Calu3 (cell line): Measurements from ENCODE around the gene MAPK1IP1L. TPM values are rescaled to one million over a fixed set of nuclear protein-coding genes. Genes with fewer than 3 reads are reported as not detected.
A peak's percentile ranks its signal among the peaks of the same experiment; 100 is the strongest.

Experiments used
- BruUV-seq: library from RNA; stranded (reverse); fragments of 400-500 nt; replicated peaks from 2 replicates; lab custom pipeline; 2021; lab: Mats Ljungman, UMichigan
- CTCF ChIA-PET: fragments of 300-600 bp; sonication (Branson Sonifier 250); formaldehyde crosslinking; loops from one replicate; lab custom pipeline; 2022; ENCODE audit warnings: antibody characterized with exemption; lab: Charles Lee
- DNase-seq: peaks from one replicate; pipeline ENCODE4 v3.0.0; 2022
- H3K27ac Mint-ChIP-seq: one replicate; pipeline ENCODE4 v1.8.0; 2022; ENCODE audit warnings: mixed read lengths; ENCODE audit not compliant: unreplicated experiment
- H3K27me3 Mint-ChIP-seq: one replicate; pipeline ENCODE4 v1.8.0; 2022; ENCODE audit warnings: mixed read lengths; ENCODE audit not compliant: unreplicated experiment
- H3K36me3 Mint-ChIP-seq: one replicate; pipeline ENCODE4 v1.8.0; 2022; ENCODE audit warnings: mild to moderate bottlenecking, moderate library complexity, mixed read lengths; ENCODE audit not compliant: insufficient read depth, unreplicated experiment
- H3K4me1 Mint-ChIP-seq: one replicate; pipeline ENCODE4 v1.8.0; 2022; ENCODE audit warnings: mild to moderate bottlenecking, low read depth, mixed read lengths; ENCODE audit not compliant: unreplicated experiment
- H3K4me3 Mint-ChIP-seq: one replicate; pipeline ENCODE4 v1.8.0; 2022; ENCODE audit warnings: mild to moderate bottlenecking, low read depth, moderate library complexity, mixed read lengths; ENCODE audit not compliant: unreplicated experiment
- H3K9me3 Mint-ChIP-seq: one replicate; pipeline ENCODE4 v1.8.0; 2022; ENCODE audit warnings: low read depth, mixed read lengths; ENCODE audit not compliant: unreplicated experiment
- intact Hi-C: fragments of 100-400 bp; cut with micrococcal nuclease; formaldehyde crosslinking; loops from one replicate; pipeline ENCODE4 v1.10.0; 2022; ENCODE audit not compliant: unreplicated experiment
- total RNA-seq: library from RNA; stranded (reverse); gene quantifications from 2 replicates; pipeline ENCODE4 v1.2.3, GENCODE V29; 2022
- TF ChIP-seq, protein P1 (sequence below): fragments of 200-600 bp; IDR thresholded peaks from one replicate; pipeline ENCODE4 v1.8.0; 2022; ENCODE audit warnings: antibody characterized with exemption; ENCODE audit not compliant: unreplicated experiment

Gene MAPK1IP1L
- total RNA-seq, 1 experiment from 2014 or later = 108 TPM

DNA sequence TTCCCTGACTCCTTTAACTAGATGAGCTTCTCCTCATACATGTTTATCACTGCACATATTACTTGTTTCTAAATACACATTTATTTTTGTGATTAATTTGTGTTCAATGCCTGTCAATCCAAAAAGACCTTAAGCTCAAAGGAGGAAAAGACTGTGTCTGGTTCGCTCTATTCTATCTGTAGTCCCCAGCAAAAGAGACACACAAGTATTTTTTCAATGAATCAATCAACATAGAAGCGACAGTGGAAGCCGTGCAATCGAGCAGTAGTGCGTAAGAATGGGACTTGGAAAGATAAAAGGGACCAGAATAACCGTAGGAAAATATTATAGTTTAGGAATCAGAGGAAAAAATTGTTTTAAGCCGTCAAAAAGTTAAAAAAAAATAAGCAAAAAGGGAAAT, 25.5 kb upstream of the MAPK1IP1L start:
- CTCF ChIA-PET = interaction anchor here (1.0 kb wide), 1 partner anchor 78 kb away, joined by 3 read pairs; no protein-coding TSS in a partner anchor
- Mint-ChIP-seq H3K9me3 (no peaks in the 10 kb centered on the region), H3K27me3 (no peaks in the 10 kb centered on the region), H3K4me1 (peaks cover 25% of the 10 kb centered on the region), H3K4me3 (peak overlapping the region; percentile 89), H3K27ac (peak overlapping the region; percentile 23), H3K36me3 (peaks cover 34% of the 10 kb centered on the region)
- BruUV-seq = no TSS peak
- no peak for DNase-seq
- TF ChIP-seq, protein P1, sequence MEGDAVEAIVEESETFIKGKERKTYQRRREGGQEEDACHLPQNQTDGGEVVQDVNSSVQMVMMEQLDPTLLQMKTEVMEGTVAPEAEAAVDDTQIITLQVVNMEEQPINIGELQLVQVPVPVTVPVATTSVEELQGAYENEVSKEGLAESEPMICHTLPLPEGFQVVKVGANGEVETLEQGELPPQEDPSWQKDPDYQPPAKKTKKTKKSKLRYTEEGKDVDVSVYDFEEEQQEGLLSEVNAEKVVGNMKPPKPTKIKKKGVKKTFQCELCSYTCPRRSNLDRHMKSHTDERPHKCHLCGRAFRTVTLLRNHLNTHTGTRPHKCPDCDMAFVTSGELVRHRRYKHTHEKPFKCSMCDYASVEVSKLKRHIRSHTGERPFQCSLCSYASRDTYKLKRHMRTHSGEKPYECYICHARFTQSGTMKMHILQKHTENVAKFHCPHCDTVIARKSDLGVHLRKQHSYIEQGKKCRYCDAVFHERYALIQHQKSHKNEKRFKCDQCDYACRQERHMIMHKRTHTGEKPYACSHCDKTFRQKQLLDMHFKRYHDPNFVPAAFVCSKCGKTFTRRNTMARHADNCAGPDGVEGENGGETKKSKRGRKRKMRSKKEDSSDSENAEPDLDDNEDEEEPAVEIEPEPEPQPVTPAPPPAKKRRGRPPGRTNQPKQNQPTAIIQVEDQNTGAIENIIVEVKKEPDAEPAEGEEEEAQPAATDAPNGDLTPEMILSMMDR = no peak
- intact Hi-C loops = no loop called here

DNA sequence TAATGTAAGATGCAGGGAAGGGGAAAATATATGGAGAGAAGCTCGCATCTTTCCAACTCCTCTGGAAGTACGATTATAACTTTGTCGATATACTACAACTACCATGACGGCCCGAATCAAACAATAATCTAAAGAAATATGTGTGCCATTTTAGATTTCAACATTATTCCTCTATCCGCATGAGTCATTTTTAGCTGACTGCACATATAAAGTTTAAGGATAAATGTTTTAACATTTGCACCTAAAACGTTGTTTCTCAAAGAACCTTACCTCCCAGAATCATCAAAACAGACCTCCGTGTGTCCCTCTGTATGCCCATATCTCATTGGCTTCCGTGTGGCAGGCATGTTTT, 25.0 kb upstream of the MAPK1IP1L start:
- H3K36me3 Mint-ChIP-seq = peaks cover 34% of the 10 kb centered on the region
- H3K27ac Mint-ChIP-seq = peak overlapping the region; percentile 23
- TF ChIP-seq, protein P1 = no peak
- CTCF ChIA-PET = interaction anchor here (0.8 to 1.8 kb wide), 6 partner anchors 25 to 134 kb away, joined by 3 to 10 read pairs (median 3); no protein-coding TSS in a partner anchor
- H3K27me3 Mint-ChIP-seq = no peaks in the 10 kb centered on the region
- H3K4me3 Mint-ChIP-seq = peak overlapping the region; percentile 89
- BruUV-seq = TSS peak; percentile 74
- no peak for DNase-seq
- no peaks in the 10 kb centered on the region for H3K9me3 Mint-ChIP-seq
- intact Hi-C loops = no loop called here
- peaks cover 29% of the 10 kb centered on the region for H3K4me1 Mint-ChIP-seq

DNA sequence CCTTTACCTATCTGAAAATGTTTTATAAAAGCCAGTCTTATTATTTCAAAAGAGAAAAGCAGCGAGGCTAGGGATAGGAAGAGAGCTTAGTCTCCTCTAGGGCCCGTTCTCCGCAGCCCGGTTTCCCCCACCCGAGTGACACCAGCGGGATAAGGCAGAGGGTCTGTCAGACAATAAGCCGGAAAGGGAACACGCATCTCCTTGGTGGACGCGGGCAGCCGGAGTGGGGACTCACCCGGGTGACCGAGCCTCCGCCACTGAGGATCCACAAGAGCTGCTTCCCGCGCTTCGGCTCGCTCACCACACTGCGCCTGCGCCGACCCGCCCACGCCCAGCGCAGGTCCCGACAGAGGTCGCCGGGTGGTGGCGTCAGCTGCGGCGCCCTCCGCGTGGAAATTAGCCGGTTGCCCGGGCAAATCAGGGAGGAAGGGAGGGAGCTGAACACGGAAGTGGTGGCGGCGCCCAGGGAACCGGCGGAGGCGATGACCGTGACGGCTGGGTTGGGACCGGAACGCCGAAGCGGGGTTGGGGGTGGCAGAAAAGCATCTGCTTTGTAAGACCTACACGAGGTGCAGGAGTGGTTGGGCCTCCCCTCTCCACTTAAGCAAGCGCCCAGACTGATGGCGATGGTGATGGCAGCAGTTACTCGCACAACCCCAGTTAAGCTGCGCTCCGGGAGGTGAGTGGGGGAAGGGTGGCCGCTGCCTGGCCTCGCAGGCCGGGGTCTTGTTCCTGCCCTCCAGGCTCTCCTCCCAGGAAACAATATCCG, 24.5 kb upstream of the MAPK1IP1L start, which contains the start of the genes SOCS4 and WDHD1:
TSS of gene SOCS4 (plus strand) at position 444 of the 769 bp plus-strand sequence. CDS start 15,806 bp downstream, outside the sequence.
TSS of gene WDHD1 (minus strand) at position 307 of the 769 bp plus-strand sequence. CDS start 312 bp downstream, outside the sequence.
- Mint-ChIP-seq H3K9me3 (no peaks in the 10 kb centered on the region), H3K36me3 (peaks cover 34% of the 10 kb centered on the region), H3K4me3 (peak within 1 kb of the TSS; percentile 89), H3K27me3 (no peaks in the 10 kb centered on the region), H3K27ac (peak within 1 kb of the TSS; percentile 23), H3K4me1 (peaks cover 32% of the 10 kb centered on the region)
- CTCF ChIA-PET = interaction anchor here (0.5 to 1.8 kb wide), 6 partner anchors 24 to 134 kb away, joined by 3 to 10 read pairs (median 4); no protein-coding TSS in a partner anchor
- peak; percentile 97 for DNase-seq
- BruUV-seq = no TSS peak
- intact Hi-C loops = no loop called here
- TF ChIP-seq, protein P1 = no peak

DNA sequence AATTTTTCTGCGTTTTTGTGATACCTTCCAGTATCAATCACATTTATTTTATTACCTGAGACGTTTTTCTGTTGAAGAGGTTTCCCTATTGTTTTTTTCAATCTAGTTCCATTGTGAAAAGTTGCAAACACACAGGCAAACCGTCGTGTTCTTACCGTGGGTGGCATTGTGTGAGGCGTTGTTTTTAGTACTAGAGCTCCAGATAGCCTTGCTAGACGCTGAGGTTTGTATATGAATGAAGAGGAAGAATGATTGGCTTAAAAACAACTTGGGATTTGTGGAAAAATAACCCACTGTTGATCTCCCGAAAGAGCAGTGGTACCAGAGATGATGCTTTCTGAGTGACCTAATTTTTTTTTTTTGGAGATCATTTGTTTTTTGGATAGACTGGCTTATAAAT, 23.4 kb upstream of the MAPK1IP1L start:
- CTCF ChIA-PET = interaction anchor here (1.8 kb wide), 1 partner anchor 133 kb away, joined by 10 read pairs; no protein-coding TSS in a partner anchor
- Mint-ChIP-seq H3K27ac (peak overlapping the region; percentile 23), H3K4me1 (peaks cover 32% of the 10 kb centered on the region), H3K27me3 (no peaks in the 10 kb centered on the region), H3K4me3 (peak overlapping the region; percentile 89), H3K36me3 (peaks cover 34% of the 10 kb centered on the region), H3K9me3 (no peaks in the 10 kb centered on the region)
- TF ChIP-seq, protein P1 = no peak
- BruUV-seq = no TSS peak
- intact Hi-C loops = no loop called here
- DNase-seq = no peak
